ENCODE data around the gene KCNIP1. TPM values are rescaled to one million over a fixed set of nuclear protein-coding genes. Genes with fewer than 3 reads are reported as not detected.

Gene KCNIP1
- polyA plus RNA-seq, 1 donor from 2014 or later: 13.8 TPM

DNA sequence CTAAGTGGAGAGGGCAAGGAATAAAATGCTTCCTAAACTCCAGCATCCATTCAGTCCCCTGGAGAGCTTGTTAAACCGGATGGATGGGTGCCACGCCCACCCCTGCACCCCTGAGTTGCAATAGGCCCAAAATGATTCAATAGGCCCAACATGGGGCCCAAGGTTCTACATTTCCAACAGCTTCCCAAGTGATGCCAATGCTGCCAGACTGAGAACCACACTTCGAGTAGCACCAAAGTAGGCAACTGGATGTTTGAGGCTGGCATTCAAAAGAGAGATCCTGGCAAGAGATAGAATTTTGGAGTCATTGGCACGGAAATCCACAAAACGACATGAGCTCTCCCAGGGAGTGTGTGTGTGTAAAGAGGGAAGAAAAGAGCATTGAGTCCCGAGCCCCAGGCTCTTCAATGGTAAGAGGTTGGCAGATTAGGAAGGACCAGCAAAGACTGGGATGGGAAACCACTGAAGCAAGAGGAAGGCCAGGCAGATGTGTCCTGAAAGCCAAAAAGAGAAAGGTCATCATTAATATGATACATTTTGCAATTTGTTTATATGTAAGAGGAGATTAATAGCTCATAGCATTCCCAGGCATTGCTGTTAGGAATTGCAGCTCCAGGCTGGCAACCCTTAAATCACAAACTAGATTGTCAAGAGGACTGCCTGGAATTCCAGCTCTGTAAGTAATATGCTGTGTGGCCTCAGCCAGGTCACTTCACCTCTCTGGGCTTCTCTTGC, 130.6 kb downstream of the KCNIP1 start:
- H3K79me2 ChIP-seq (replicated peaks; ENCODE audit: insufficient read depth, low read length): no peaks in the 10 kb centered on the region
- H3K4me2 ChIP-seq (ENCODE audit: low read length): no peak overlapping the region
- no peaks in the 10 kb centered on the region for H3K9me3 ChIP-seq (ENCODE audit: low read length)
- H3K27me3 ChIP-seq (ENCODE audit: insufficient read depth, low read depth, low read length): no peaks in the 10 kb centered on the region
- H4K20me1 ChIP-seq (ENCODE audit: insufficient read depth): no peaks in the 10 kb centered on the region
- H3K9ac ChIP-seq (ENCODE audit: low read length): no peak overlapping the region
- no peaks in the 10 kb centered on the region for H3K9me2 ChIP-seq (ENCODE audit: insufficient read depth, low read length)
- H3K27ac ChIP-seq (ENCODE audit: low read length): no peak overlapping the region
- H3K4me3 ChIP-seq (ENCODE audit: low read length): no peak overlapping the region
- H3F3A ChIP-seq (ENCODE audit: insufficient read depth, low read length, poor library complexity, severe bottlenecking): no peaks in the 10 kb centered on the region
- H3K36me3 ChIP-seq (ENCODE audit: insufficient read depth, low read length): no peaks in the 10 kb centered on the region
- TF ChIP-seq TAF1 (IDR thresholded peaks at IDR 0.05; ENCODE audit: low read depth) (no peak), RAD21 (conservative IDR thresholded peaks at IDR 0.05) (no peak), MXI1 (conservative IDR thresholded peaks at IDR 0.05; ENCODE audit: poor library complexity, severe bottlenecking) (no peak), POLR2AphosphoS5 (IDR thresholded peaks at IDR 0.05) (no peak), EP300 (conservative IDR thresholded peaks at IDR 0.05; ENCODE audit: poor library complexity, severe bottlenecking) (no peak), SMC3 (conservative IDR thresholded peaks at IDR 0.05; ENCODE audit: poor library complexity) (no peak), EZH2 (IDR thresholded peaks at IDR 0.05; ENCODE audit: borderline replicate concordance, insufficient read depth, low read length, poor library complexity, severe bottlenecking) (no peak)
- TF ChIP-seq, protein P1, sequence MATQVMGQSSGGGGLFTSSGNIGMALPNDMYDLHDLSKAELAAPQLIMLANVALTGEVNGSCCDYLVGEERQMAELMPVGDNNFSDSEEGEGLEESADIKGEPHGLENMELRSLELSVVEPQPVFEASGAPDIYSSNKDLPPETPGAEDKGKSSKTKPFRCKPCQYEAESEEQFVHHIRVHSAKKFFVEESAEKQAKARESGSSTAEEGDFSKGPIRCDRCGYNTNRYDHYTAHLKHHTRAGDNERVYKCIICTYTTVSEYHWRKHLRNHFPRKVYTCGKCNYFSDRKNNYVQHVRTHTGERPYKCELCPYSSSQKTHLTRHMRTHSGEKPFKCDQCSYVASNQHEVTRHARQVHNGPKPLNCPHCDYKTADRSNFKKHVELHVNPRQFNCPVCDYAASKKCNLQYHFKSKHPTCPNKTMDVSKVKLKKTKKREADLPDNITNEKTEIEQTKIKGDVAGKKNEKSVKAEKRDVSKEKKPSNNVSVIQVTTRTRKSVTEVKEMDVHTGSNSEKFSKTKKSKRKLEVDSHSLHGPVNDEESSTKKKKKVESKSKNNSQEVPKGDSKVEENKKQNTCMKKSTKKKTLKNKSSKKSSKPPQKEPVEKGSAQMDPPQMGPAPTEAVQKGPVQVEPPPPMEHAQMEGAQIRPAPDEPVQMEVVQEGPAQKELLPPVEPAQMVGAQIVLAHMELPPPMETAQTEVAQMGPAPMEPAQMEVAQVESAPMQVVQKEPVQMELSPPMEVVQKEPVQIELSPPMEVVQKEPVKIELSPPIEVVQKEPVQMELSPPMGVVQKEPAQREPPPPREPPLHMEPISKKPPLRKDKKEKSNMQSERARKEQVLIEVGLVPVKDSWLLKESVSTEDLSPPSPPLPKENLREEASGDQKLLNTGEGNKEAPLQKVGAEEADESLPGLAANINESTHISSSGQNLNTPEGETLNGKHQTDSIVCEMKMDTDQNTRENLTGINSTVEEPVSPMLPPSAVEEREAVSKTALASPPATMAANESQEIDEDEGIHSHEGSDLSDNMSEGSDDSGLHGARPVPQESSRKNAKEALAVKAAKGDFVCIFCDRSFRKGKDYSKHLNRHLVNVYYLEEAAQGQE (IDR thresholded peaks at IDR 0.05; ENCODE audit: borderline replicate concordance): no peak
- TF ChIP-seq, protein P2, sequence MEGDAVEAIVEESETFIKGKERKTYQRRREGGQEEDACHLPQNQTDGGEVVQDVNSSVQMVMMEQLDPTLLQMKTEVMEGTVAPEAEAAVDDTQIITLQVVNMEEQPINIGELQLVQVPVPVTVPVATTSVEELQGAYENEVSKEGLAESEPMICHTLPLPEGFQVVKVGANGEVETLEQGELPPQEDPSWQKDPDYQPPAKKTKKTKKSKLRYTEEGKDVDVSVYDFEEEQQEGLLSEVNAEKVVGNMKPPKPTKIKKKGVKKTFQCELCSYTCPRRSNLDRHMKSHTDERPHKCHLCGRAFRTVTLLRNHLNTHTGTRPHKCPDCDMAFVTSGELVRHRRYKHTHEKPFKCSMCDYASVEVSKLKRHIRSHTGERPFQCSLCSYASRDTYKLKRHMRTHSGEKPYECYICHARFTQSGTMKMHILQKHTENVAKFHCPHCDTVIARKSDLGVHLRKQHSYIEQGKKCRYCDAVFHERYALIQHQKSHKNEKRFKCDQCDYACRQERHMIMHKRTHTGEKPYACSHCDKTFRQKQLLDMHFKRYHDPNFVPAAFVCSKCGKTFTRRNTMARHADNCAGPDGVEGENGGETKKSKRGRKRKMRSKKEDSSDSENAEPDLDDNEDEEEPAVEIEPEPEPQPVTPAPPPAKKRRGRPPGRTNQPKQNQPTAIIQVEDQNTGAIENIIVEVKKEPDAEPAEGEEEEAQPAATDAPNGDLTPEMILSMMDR (IDR thresholded peaks at IDR 0.05; ENCODE audit: poor library complexity, severe bottlenecking): no peak
- no peak overlapping the region for H2AFZ ChIP-seq (ENCODE audit: low read depth, low read length)

DNA sequence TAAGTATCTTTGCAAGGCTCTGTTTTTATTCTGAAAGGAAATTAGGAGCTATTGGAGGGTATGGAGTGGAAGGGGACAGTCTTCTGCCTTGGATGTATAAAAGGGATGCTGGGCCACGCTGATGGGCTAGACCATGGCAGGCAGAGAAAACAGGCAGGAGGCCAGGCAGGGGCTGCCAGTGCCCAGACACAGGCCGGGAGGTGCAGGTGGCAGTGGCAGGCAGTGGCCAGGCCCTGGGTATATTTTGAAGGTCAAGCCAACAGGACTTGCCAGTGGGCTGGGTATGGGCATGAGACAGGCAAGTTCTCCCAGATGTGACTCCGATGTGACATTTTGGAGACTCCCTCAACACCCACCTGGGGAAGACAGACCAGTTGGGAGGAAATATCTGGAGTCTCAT, 131.9 kb downstream of the KCNIP1 start:
- H3K4me3 ChIP-seq (ENCODE audit: low read length): no peak overlapping the region
- H2AFZ ChIP-seq (ENCODE audit: low read depth, low read length): no peak overlapping the region
- H4K20me1 ChIP-seq (ENCODE audit: insufficient read depth): no peaks in the 10 kb centered on the region
- H3K27ac ChIP-seq (ENCODE audit: low read length): no peak overlapping the region
- no peaks in the 10 kb centered on the region for H3K9me3 ChIP-seq (ENCODE audit: low read length)
- H3K27me3 ChIP-seq (ENCODE audit: insufficient read depth, low read depth, low read length): no peaks in the 10 kb centered on the region
- H3K9ac ChIP-seq (ENCODE audit: low read length): no peak overlapping the region
- H3K9me2 ChIP-seq (ENCODE audit: insufficient read depth, low read length): no peaks in the 10 kb centered on the region
- TF ChIP-seq, protein P1 (IDR thresholded peaks at IDR 0.05; ENCODE audit: borderline replicate concordance): no peak
- no peak for TF ChIP-seq EP300 (conservative IDR thresholded peaks at IDR 0.05; ENCODE audit: poor library complexity, severe bottlenecking)
- no peak for TF ChIP-seq RAD21 (conservative IDR thresholded peaks at IDR 0.05)
- H3F3A ChIP-seq (ENCODE audit: insufficient read depth, low read length, poor library complexity, severe bottlenecking): no peaks in the 10 kb centered on the region
- no peak overlapping the region for H3K4me2 ChIP-seq (ENCODE audit: low read length)
- no peaks in the 10 kb centered on the region for H3K79me2 ChIP-seq (replicated peaks; ENCODE audit: insufficient read depth, low read length)
- no peaks in the 10 kb centered on the region for H3K36me3 ChIP-seq (ENCODE audit: insufficient read depth, low read length)
